Measurements from ENCODE around the gene MAGI2.

DNA sequence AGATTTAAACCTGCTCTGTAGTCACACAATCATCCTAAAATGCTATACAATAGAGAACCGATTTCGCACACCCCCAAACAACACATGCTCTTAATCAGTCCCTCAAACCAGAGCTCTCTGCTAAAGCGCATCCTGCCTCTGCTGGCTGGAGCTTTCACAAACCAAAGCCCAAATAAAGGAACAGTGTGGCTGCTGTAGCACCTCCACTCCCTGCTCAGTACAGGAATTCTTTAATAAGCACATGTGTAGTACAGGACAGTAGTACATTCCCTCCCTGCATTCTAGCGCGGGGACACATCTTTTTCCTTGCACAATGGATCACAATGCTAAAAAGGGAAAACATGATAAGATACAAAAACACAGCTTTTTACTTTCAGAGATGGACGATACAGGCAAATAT lies 684.6 kb downstream of the MAGI2 start:
- TF ChIP-seq, protein P1, sequence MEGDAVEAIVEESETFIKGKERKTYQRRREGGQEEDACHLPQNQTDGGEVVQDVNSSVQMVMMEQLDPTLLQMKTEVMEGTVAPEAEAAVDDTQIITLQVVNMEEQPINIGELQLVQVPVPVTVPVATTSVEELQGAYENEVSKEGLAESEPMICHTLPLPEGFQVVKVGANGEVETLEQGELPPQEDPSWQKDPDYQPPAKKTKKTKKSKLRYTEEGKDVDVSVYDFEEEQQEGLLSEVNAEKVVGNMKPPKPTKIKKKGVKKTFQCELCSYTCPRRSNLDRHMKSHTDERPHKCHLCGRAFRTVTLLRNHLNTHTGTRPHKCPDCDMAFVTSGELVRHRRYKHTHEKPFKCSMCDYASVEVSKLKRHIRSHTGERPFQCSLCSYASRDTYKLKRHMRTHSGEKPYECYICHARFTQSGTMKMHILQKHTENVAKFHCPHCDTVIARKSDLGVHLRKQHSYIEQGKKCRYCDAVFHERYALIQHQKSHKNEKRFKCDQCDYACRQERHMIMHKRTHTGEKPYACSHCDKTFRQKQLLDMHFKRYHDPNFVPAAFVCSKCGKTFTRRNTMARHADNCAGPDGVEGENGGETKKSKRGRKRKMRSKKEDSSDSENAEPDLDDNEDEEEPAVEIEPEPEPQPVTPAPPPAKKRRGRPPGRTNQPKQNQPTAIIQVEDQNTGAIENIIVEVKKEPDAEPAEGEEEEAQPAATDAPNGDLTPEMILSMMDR (IDR thresholded peaks at IDR 0.05; ENCODE audit: borderline replicate concordance, extremely low read depth, low read length, poor library complexity, severe bottlenecking): no peak
- no peak for TF ChIP-seq EZH2 (IDR thresholded peaks at IDR 0.05; ENCODE audit: borderline replicate concordance, low read depth, low read length, severe bottlenecking)

All from DND-41 (cell line).